ENCODE results near the gene USP34. TPM values are rescaled to one million over a fixed set of nuclear protein-coding genes. Genes with fewer than 3 reads are reported as not detected.

Gene USP34
- total and polyA plus RNA-seq, 2 experiments from 2014 or later: 81.8 to 157 TPM

GRCh38 chr2:61249521-61250071, 221.3 kb downstream of the USP34 start (continued):
- no peak for TF ChIP-seq ETS1 (IDR thresholded peaks at IDR 0.05)

GRCh38 chr2:61247204-61247812, 223.6 kb downstream of the USP34 start:
- Mint-ChIP-seq H3K4me3 (no peak overlapping the region), H3K27ac (no peak overlapping the region), H3K4me1 (peaks cover 4% of the 10 kb centered on the region; the same call in 2 of the 3 replicates), H3K9me3 (no peaks in the 10 kb centered on the region), H3K36me3 (ENCODE audit: low read depth) (peaks cover 43% of the 10 kb centered on the region), H3K27me3 (ENCODE audit: insufficient read depth, low read depth, poor library complexity) (peaks cover 2% of the 10 kb centered on the region)
- Histone ChIP-seq H3K36me3 (ENCODE audit: insufficient read depth) (peaks cover 10% of the 10 kb centered on the region; the same call in 1 of the 2 replicates), H3K9me2 (ENCODE audit: insufficient read depth) (no peaks in the 10 kb centered on the region), H4K20me1 (replicated peaks; ENCODE audit: insufficient read depth) (no peaks in the 10 kb centered on the region), H3K79me2 (replicated peaks; ENCODE audit: insufficient read depth) (no peaks in the 10 kb centered on the region), H3K27ac (ENCODE audit: low read depth) (no peak overlapping the region), H3K27me3 (ENCODE audit: insufficient read depth) (no peaks in the 10 kb centered on the region), H3K4me2 (no peak overlapping the region), H3K4me1 (ENCODE audit: insufficient read depth) (no peaks in the 10 kb centered on the region), H3K4me3 (no peak overlapping the region), H3F3A (replicated peaks; ENCODE audit: low read depth) (no peaks in the 10 kb centered on the region), H2AFZ (no peak overlapping the region)
- DNase-seq (ENCODE audit: low spot score) (no peak), ATAC-seq (no peak)
- TF ChIP-seq REST (IDR thresholded peaks at IDR 0.05; ENCODE audit: unreplicated experiment) (no peak), EZH2phosphoT487 (IDR thresholded peaks at IDR 0.05; ENCODE audit: unreplicated experiment) (no peak), EZH2 (IDR thresholded peaks at IDR 0.05; ENCODE audit: low read depth, unreplicated experiment) (no peak), JUNB (IDR thresholded peaks at IDR 0.05; ENCODE audit: unreplicated experiment) (no peak), ZNF114 (CRISPR knock-in tag; IDR thresholded peaks at IDR 0.05) (no peak), CTCF (conservative IDR thresholded peaks at IDR 0.05; ENCODE audit: low read depth in 2 of 2) (no peak), CREB1 (CRISPR knock-in tag; IDR thresholded peaks at IDR 0.05; ENCODE audit: low read depth) (no peak), ETS1 (IDR thresholded peaks at IDR 0.05) (no peak), POLR2AphosphoS5 (IDR thresholded peaks at IDR 0.05; ENCODE audit: low read depth) (no peak), ZNF331 (CRISPR knock-in tag; IDR thresholded peaks at IDR 0.05; ENCODE audit: low read depth) (no peak)
